ENCODE data around the gene NUDT3. TPM values are rescaled to one million over a fixed set of nuclear protein-coding genes. Genes with fewer than 3 reads are reported as not detected.

The NUDT3 gene
- total RNA-seq, 2 donors from 2014 or later: 22.8 to 24.7 TPM

- no peaks in the 10 kb centered on the region for H3K36me3 ChIP-seq (ENCODE audit: control insufficient read depth, insufficient read depth, low read length)
- H3K9me3 ChIP-seq (ENCODE audit: control insufficient read depth, low read length): no peaks in the 10 kb centered on the region
- no peaks in the 10 kb centered on the region for H3K27me3 Mint-ChIP-seq (ENCODE audit: insufficient read depth)
- WGBS, 2 experiments (ENCODE audit: insufficient coverage in 1 of 2, insufficient read length in 1 of 2): 92 to 94% methylated on average over 1 of the region's 1 CpG
- TF ChIP-seq CTCF (conservative IDR thresholded peaks at IDR 0.05): no peak
- H3K4me3 Mint-ChIP-seq: no peak overlapping the region
- peaks cover 11% of the 10 kb centered on the region for H3K4me1 Mint-ChIP-seq
- no peak for DNase-seq
- no peak overlapping the region for H3K4me3 ChIP-seq (ENCODE audit: low read length)
- no peak overlapping the region for H3K9ac ChIP-seq (ENCODE audit: extremely low read depth, low read length, poor library complexity, severe bottlenecking)
- H3K27ac Mint-ChIP-seq: no peak overlapping the region
- peaks cover 2% of the 10 kb centered on the region for H3K4me1 ChIP-seq (ENCODE audit: control insufficient read depth, insufficient read depth, low read length)
- H3K36me3 Mint-ChIP-seq (ENCODE audit: low read depth): no peaks in the 10 kb centered on the region
- H3K27me3 ChIP-seq (ENCODE audit: control insufficient read depth, insufficient read depth, low read length, poor library complexity, severe bottlenecking): no peaks in the 10 kb centered on the region
- H3K9me3 Mint-ChIP-seq: no peaks in the 10 kb centered on the region
- no peak overlapping the region for H3K27ac ChIP-seq (ENCODE audit: low read depth, low read length)
These were observed 75.9 kb downstream of the NUDT3 start for GRCh38 chr6:34316431-34317171.

- Mint-ChIP-seq H3K4me3 (no peak overlapping the region), H3K27ac (no peak overlapping the region), H3K36me3 (ENCODE audit: low read depth) (no peaks in the 10 kb centered on the region), H3K27me3 (ENCODE audit: insufficient read depth) (no peaks in the 10 kb centered on the region), H3K9me3 (no peaks in the 10 kb centered on the region), H3K4me1 (peaks cover 11% of the 10 kb centered on the region)
- Histone ChIP-seq H3K4me1 (ENCODE audit: control insufficient read depth, insufficient read depth, low read length) (peaks cover 2% of the 10 kb centered on the region), H3K36me3 (ENCODE audit: control insufficient read depth, insufficient read depth, low read length) (no peaks in the 10 kb centered on the region), H3K27me3 (ENCODE audit: control insufficient read depth, insufficient read depth, low read length, poor library complexity, severe bottlenecking) (no peaks in the 10 kb centered on the region), H3K9ac (ENCODE audit: extremely low read depth, low read length, poor library complexity, severe bottlenecking) (no peak overlapping the region), H3K4me3 (ENCODE audit: low read length) (no peak overlapping the region), H3K9me3 (ENCODE audit: control insufficient read depth, low read length) (no peaks in the 10 kb centered on the region), H3K27ac (ENCODE audit: low read depth, low read length) (no peak overlapping the region)
- WGBS, 2 experiments (ENCODE audit: insufficient coverage in 1 of 2, insufficient read length in 1 of 2): 90 to 96% methylated on average over 6 of the region's 6 CpGs
- TF ChIP-seq CTCF (conservative IDR thresholded peaks at IDR 0.05): no peak
- no peak for DNase-seq
These were observed 76.7 kb downstream of the NUDT3 start for GRCh38 chr6:34315780-34316179.

- no peak for TF ChIP-seq CTCF (conservative IDR thresholded peaks at IDR 0.05)
- no peak overlapping the region for H3K9ac ChIP-seq (ENCODE audit: extremely low read depth, low read length, poor library complexity, severe bottlenecking)
- Mint-ChIP-seq H3K4me1 (peaks cover 11% of the 10 kb centered on the region), H3K9me3 (no peaks in the 10 kb centered on the region), H3K36me3 (ENCODE audit: low read depth) (no peaks in the 10 kb centered on the region), H3K27ac (no peak overlapping the region), H3K4me3 (no peak overlapping the region), H3K27me3 (ENCODE audit: insufficient read depth) (no peaks in the 10 kb centered on the region)
- 88 to 100% methylated on average over 1 of the region's 1 CpG for WGBS, 2 experiments (ENCODE audit: insufficient coverage in 1 of 2, insufficient read length in 1 of 2)
- no peak overlapping the region for H3K27ac ChIP-seq (ENCODE audit: low read depth, low read length)
- peaks cover 2% of the 10 kb centered on the region for H3K4me1 ChIP-seq (ENCODE audit: control insufficient read depth, insufficient read depth, low read length)
- no peaks in the 10 kb centered on the region for H3K27me3 ChIP-seq (ENCODE audit: control insufficient read depth, insufficient read depth, low read length, poor library complexity, severe bottlenecking)
- no peaks in the 10 kb centered on the region for H3K9me3 ChIP-seq (ENCODE audit: control insufficient read depth, low read length)
- H3K4me3 ChIP-seq (ENCODE audit: low read length): no peak overlapping the region
- DNase-seq: no peak
- H3K36me3 ChIP-seq (ENCODE audit: control insufficient read depth, insufficient read depth, low read length): no peaks in the 10 kb centered on the region
These were observed 77.2 kb downstream of the NUDT3 start for GRCh38 chr6:34315256-34315655.
